T-helper 9 cell (primary cell): ENCODE measurements around the gene SSR1.
A peak's percentile ranks its signal among the peaks of the same experiment; 100 is the strongest.

Source experiments
- DNase-seq: peaks from one replicate; pipeline ENCODE4 v3.0.0-alpha.2; 2020

The SSR1 gene

GRCh38 chr6:7254980-7255835 lies 57.8 kb downstream of the SSR1 start:
- no peak for DNase-seq

GRCh38 chr6:7252390-7252789 lies 60.6 kb downstream of the SSR1 start:
- no peak for DNase-seq

GRCh38 chr6:7251646-7252260 lies 61.2 kb downstream of the SSR1 start:
- no peak for DNase-seq

GRCh38 chr6:7250812-7251211 lies 62.2 kb downstream of the SSR1 start:
- no peak for DNase-seq

GRCh38 chr6:7249946-7250643 lies 62.9 kb downstream of the SSR1 start:
- no peak for DNase-seq

GRCh38 chr6:7249391-7249790 lies 63.6 kb downstream of the SSR1 start:
- DNase-seq: no peak

- no peak for DNase-seq
Observed at GRCh38 chr6:7247828-7248227, 65.2 kb downstream of the SSR1 start.

DNA sequence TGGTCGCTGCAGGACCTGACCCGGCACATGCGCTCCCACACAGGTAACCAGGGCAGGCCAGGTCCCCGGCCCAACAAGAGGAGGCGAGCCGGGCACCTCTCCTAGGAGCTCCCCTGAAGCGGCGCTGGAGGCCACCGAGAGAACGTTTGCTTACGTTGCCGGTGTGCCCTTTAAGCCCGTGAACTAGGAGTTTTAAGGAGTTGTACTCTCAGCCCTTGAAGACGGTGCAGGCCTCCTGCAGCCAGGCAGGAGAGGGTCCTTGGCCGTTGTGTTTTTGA lies 65.9 kb downstream of the SSR1 start:
- no peak for DNase-seq

GRCh38 chr6:7246401-7247178 lies 66.4 kb downstream of the SSR1 start:
- DNase-seq: no peak

GRCh38 chr6:7245668-7246393 lies 67.2 kb downstream of the SSR1 start:
- no peak for DNase-seq

GRCh38 chr6:7243179-7243981 lies 69.6 kb downstream of the SSR1 start:
- DNase-seq: peak; percentile 15

DNA sequence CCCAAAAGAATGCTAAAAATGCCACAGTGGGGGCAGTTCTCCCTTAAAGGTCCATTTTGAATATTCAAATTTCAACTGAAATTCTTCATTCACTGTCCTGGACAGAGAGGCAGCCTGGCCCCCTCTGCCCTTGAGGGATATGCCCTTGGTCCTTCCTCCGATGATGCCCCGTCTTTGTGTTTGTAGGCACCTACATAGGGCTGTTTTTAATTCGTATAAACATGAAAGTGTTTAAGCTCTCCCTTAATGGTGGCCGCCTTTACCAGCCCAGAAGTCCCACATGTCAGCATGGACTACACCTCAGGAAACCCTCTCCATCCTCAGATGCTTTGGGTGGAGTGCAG lies 70.2 kb downstream of the SSR1 start:
- no peak for DNase-seq

DNA sequence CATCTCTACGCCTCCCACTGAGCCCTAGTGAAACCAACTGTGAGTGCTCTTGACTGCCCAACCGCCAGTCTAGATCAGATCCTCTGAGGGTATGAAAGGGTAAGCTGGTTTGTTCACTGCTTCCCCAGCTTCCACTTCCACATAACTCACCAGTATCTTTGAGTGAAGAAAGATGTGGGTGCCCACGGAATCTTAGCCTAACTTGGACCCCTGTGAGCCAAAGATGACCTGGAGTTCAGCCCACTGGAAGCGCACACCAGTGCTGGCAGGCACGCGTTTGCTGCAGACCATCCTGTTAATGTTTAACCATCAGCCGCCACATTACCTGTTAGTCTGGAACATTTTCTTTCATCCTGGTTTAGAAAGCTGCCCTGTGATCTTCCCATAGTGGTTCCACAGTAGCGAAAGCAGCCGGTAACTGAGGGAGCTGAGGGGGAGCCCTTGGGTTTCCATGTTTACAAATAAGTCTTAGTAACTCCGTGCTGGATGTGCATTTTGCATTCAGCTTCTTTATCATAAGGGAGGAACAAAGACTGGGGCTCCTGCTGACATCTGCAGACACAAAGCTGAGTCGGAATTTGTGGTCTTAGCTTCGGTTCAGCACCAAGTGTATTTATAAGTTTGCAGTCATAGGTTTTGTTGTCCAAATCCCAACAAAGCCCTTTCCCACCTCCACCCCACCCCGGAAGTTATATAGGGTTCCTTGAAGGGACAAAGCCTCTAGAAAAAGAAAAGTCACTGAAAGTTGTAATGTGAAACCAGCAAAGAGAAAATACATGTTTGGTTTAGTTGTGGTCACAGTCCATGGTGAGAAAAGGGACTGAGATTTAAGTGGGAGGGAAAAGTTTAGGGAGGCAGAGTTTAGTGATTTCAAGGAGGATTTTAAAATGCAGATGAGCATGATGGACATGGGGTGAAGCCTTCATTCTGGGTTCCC lies 71.0 kb downstream of the SSR1 start:
- no peak for DNase-seq

- no peak for DNase-seq
Observed at GRCh38 chr6:7241160-7241559, 71.8 kb downstream of the SSR1 start.

GRCh38 chr6:7240351-7240750 lies 72.6 kb downstream of the SSR1 start:
- DNase-seq: no peak

- no peak for DNase-seq
Observed at GRCh38 chr6:7239590-7239948, 73.4 kb downstream of the SSR1 start.

GRCh38 chr6:7238900-7239589 lies 74.0 kb downstream of the SSR1 start:
- peak; percentile 51 for DNase-seq

DNA sequence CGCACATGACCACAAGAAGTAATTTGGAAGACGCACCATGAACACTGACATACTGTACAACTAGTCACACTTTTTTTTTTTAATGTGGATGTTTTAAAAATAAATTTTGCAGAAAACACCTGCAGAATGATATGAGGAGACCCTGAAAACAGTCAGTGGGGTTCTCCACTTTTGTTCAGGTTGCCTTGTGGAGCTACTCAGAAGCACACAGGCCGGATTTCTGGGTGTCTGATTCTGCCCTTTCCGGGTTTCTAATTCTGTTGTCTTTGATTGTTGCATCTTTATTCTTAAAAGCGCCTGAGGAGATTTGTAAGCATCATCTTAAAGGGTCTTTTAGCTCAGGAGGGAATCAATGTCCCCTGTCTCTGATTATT lies 74.5 kb downstream of the SSR1 start:
- DNase-seq: no peak

GRCh38 chr6:7237653-7238188 lies 75.3 kb downstream of the SSR1 start:
- no peak for DNase-seq
